GM23338 (cell line): ENCODE measurements around the gene REELD1.

Experiments
- CREB1 ChIP-seq: fragments of 250-450 bp; sonication (Bioruptor Pico); IDR thresholded peaks from 2 replicates; pipeline ENCODE4 v1.5.0; 2020; ENCODE audit warnings: low read depth, mild to moderate bottlenecking, moderate library complexity
- CTCF ChIP-seq, 2 experiments: fragments of 200-600 bp in 1 of 2; sonication (generic) in 1 of 2; conservative IDR thresholded peaks; 2 replicates each; pipeline versions ENCODE4 v1.5.1 to v1.6.1; 2016 to 2017; ENCODE audit warnings: antibody characterized with exemption in 2 of 2, low read depth in 2 of 2, mild to moderate bottlenecking in 2 of 2, moderate library complexity in 1 of 2
- ETS1 ChIP-seq: IDR thresholded peaks from 2 replicates; pipeline ENCODE4 v1.6.1; 2016; ENCODE audit warnings: antibody characterized with exemption
- EZH2 ChIP-seq: fragments of 200-600 bp; sonication (generic); IDR thresholded peaks from one replicate; pipeline ENCODE4 v1.8.0; 2017; ENCODE audit warnings: antibody characterized with exemption, mild to moderate bottlenecking, low read depth; ENCODE audit not compliant: unreplicated experiment
- EZH2phosphoT487 ChIP-seq: fragments of 200-600 bp; sonication (generic); IDR thresholded peaks from one replicate; pipeline ENCODE4 v1.8.1; 2018; ENCODE audit warnings: antibody characterized with exemption; ENCODE audit not compliant: unreplicated experiment
- JUNB ChIP-seq: IDR thresholded peaks from one replicate; pipeline ENCODE4 v1.6.1; 2016; ENCODE audit warnings: antibody characterized with exemption; ENCODE audit not compliant: unreplicated experiment
- POLR2AphosphoS5 ChIP-seq: IDR thresholded peaks from 2 replicates; pipeline ENCODE4 v1.6.1; 2016; ENCODE audit warnings: antibody characterized with exemption, low read depth
- REST ChIP-seq: IDR thresholded peaks from one replicate; pipeline ENCODE4 v1.6.1; 2018; ENCODE audit warnings: antibody characterized with exemption; ENCODE audit not compliant: unreplicated experiment
- STAT1 ChIP-seq: IDR thresholded peaks from one replicate; pipeline ENCODE4 v1.6.1; 2016; ENCODE audit warnings: antibody characterized with exemption; ENCODE audit not compliant: unreplicated experiment
- ZNF114 ChIP-seq: fragments of 250-450 bp; sonication (Bioruptor Pico); IDR thresholded peaks from 2 replicates; pipeline ENCODE4 v1.5.0; 2020; ENCODE audit warnings: mild to moderate bottlenecking, moderate library complexity
- ZNF462 ChIP-seq: fragments of 250-450 bp; sonication (Bioruptor Pico); IDR thresholded peaks from 2 replicates; pipeline ENCODE4 v1.5.0; 2020; ENCODE audit warnings: mild to moderate bottlenecking, moderate library complexity

- TF ChIP-seq POLR2AphosphoS5 (no peak), EZH2phosphoT487 (no peak), CTCF (conservative IDR thresholded peaks at IDR 0.05; ENCODE audit: low read depth in 2 of 2) (no peak), ETS1 (no peak), EZH2 (no peak), STAT1 (no peak), CREB1 (CRISPR knock-in tag) (no peak), REST (no peak), ZNF114 (CRISPR knock-in tag) (no peak), ZNF462 (CRISPR knock-in tag) (no peak), JUNB (no peak)
Observed at GRCh38 chr4:146183209-146183608, 31.1 kb upstream of the REELD1 start.
